Measurements from ENCODE around the gene ZSCAN5A.
"Not testable (repeated sequence)": the region's sequence is repeated elsewhere in the genome, so short reads cannot be mapped to it uniquely, and the experiment has no call there.

Gene ZSCAN5A, protein sequence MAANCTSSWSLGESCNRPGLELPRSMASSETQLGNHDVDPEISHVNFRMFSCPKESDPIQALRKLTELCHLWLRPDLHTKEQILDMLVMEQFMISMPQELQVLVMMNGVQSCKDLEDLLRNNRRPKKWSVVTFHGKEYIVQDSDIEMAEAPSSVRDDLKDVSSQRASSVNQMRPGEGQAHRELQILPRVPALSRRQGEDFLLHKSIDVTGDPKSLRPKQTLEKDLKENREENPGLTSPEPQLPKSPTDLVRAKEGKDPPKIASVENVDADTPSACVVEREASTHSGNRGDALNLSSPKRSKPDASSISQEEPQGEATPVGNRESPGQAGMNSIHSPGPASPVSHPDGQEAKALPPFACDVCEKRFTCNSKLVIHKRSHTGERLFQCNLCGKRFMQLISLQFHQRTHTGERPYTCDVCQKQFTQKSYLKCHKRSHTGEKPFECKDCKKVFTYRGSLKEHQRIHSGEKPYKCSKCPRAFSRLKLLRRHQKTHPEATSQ

DNA sequence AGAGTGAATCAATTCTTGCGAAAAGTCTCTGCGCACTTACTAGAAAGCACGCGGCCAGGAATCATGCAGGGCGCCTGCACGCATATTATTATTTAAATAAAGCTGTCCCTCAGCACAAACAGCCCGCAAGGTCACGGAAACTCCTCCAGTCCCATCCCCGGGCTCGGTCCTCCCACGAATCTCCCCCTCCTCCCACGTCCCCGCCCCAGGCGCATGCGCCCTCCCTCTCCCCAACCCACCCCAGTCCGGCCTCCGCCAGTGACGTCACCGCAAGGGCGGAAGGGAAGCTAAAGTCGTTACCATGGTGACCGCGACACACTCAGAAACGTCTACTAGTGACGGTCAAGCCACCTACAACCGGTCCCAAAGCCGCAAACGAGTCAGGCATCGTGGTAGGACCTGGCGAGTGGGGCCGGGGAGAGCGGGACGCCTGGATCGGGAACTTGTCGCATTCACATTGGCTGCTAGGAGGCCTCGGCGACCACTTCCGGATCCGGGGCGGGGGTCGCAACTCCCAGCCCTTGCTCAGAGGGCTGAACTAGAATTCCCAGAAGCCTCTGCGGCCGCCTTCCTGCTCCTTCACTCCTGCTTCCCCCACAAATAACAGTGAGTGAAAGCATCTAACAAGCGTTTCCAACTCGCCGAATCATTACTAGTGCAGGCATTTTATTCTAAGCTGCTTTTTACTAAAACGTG lies at the start of gene ZSCAN5A:
ZSCAN5A (minus strand) TSS at position 459 of the 696 bp plus-strand sequence. CDS start 89,793 bp downstream, outside the sequence.
- Histone ChIP-seq H3K9me3 (ENCODE audit: control insufficient read depth, insufficient read depth, low read length) (no peaks in the 10 kb centered on the region), H3K4me3 (ENCODE audit: low read length) (peak within 1 kb of the TSS; percentile 99; the same call in 1 of the 2 replicates), H3K27me3 (ENCODE audit: control insufficient read depth, insufficient read depth, low read length) (no peaks in the 10 kb centered on the region), H3K36me3 (ENCODE audit: control insufficient read depth, insufficient read depth, low read length) (no peaks in the 10 kb centered on the region), H3K4me1 (ENCODE audit: control insufficient read depth, insufficient read depth, low read length) (no peaks in the 10 kb centered on the region; the same call in 1 of the 2 replicates), H3K27ac (ENCODE audit: low read length) (no peak within 1 kb of the TSS)
- WGBS (ENCODE audit: insufficient coverage, insufficient read length) = no CpG with 5 or more reads among the region's 47 CpGs
- DNase-seq (ENCODE audit: low read depth, low spot score) = peak; percentile 82

DNA sequence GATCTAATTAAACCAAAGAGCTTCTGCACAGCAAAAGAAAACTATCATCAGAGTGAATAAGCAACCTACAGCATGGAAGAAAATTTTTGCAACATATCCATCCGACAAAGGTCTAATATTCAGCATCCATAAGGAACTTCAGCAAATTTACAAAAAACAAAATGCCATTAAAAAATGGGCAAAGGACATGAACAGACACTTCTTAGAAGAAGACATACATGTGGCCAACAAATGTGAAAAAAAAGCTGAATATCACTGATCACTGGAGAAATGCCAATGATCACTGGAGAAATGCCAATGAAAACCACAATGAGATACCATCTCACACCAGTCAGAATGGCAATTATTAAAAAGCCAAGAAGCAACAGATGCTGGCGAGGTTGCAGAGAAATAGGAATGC lies 46.2 kb upstream of the ZSCAN5A start:
- DNase-seq (ENCODE audit: low read depth, low spot score) = no peak
- H3K9me3 ChIP-seq (ENCODE audit: control insufficient read depth, insufficient read depth, low read length) = no peaks in the 10 kb centered on the region
- no peaks in the 10 kb centered on the region for H3K27me3 ChIP-seq (ENCODE audit: control insufficient read depth, insufficient read depth, low read length)
- H3K4me1 ChIP-seq (ENCODE audit: control insufficient read depth, insufficient read depth, low read length) = no peaks in the 10 kb centered on the region
- no CpG with 5 or more reads among the region's 2 CpGs for WGBS (ENCODE audit: insufficient coverage, insufficient read length)
- H3K4me3 ChIP-seq (ENCODE audit: low read length) = no peak overlapping the region
- H3K36me3 ChIP-seq (ENCODE audit: control insufficient read depth, insufficient read depth, low read length) = no peaks in the 10 kb centered on the region
- H3K27ac ChIP-seq (ENCODE audit: low read length) = no peak overlapping the region

DNA sequence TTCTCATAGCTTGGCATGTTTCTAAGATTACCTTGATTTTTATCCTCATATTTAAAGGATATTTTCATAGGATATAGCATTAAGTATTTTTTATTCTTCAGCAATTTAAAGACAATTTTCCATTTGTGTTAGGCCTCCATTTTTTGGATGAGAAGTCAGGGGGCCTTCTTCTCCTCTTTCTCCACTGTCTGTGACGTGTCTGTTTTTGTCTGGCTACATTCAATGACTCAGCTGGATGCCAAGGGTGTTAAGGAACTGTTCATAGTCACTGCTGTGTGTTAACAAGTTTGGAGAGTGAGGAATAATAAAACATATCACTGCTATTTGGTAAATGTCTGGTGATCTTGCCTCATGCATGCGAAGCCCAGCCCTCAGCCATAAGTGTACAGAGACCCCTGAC lies 42.3 kb upstream of the ZSCAN5A start:
- DNase-seq (ENCODE audit: low read depth, low spot score) = no peak
- Histone ChIP-seq H3K27me3 (ENCODE audit: control insufficient read depth, insufficient read depth, low read length) (no peaks in the 10 kb centered on the region), H3K36me3 (ENCODE audit: control insufficient read depth, insufficient read depth, low read length) (no peaks in the 10 kb centered on the region), H3K4me1 (ENCODE audit: control insufficient read depth, insufficient read depth, low read length) (no peaks in the 10 kb centered on the region), H3K4me3 (ENCODE audit: low read length) (no peak overlapping the region), H3K9me3 (ENCODE audit: control insufficient read depth, insufficient read depth, low read length) (no peaks in the 10 kb centered on the region), H3K27ac (ENCODE audit: low read length) (no peak overlapping the region)
- WGBS (ENCODE audit: insufficient coverage, insufficient read length) = no CpG with 5 or more reads among the region's 2 CpGs

GRCh38 chr19:56355517-56355916 lies 40.9 kb upstream of the ZSCAN5A start:
- no peak for DNase-seq (ENCODE audit: low read depth, low spot score)
- Histone ChIP-seq H3K9me3 (ENCODE audit: control insufficient read depth, insufficient read depth, low read length) (no peaks in the 10 kb centered on the region), H3K36me3 (ENCODE audit: control insufficient read depth, insufficient read depth, low read length) (no peaks in the 10 kb centered on the region), H3K27ac (ENCODE audit: low read length) (no peak overlapping the region), H3K27me3 (ENCODE audit: control insufficient read depth, insufficient read depth, low read length) (no peaks in the 10 kb centered on the region), H3K4me1 (ENCODE audit: control insufficient read depth, insufficient read depth, low read length) (no peaks in the 10 kb centered on the region), H3K4me3 (ENCODE audit: low read length) (no peak overlapping the region)
- no CpG with 5 or more reads among the region's 1 CpG for WGBS (ENCODE audit: insufficient coverage, insufficient read length)

DNA sequence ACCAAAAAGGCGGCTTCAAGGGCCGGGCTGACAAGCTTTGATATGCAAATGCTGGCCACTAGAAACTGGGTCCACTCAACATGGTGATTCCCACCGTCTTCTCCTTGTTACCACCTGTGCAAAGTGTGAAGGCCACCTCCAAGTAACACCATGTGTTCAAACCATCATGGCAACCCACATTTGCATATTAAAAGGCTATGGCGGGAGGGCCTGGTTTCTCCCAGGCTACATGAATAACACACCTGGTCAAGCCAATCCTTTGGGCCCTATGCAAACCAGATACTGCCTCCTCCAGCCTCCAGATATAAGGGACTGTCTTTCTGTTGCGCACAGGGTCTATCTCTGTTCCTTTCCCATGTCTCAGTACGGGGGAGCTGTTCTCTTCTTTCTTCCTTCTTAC lies 36.6 kb upstream of the ZSCAN5A start:
- no peak overlapping the region for H3K4me3 ChIP-seq (ENCODE audit: low read length)
- no peaks in the 10 kb centered on the region for H3K27me3 ChIP-seq (ENCODE audit: control insufficient read depth, insufficient read depth, low read length)
- no peak for DNase-seq (ENCODE audit: low read depth, low spot score)
- H3K9me3 ChIP-seq (ENCODE audit: control insufficient read depth, insufficient read depth, low read length) = no peaks in the 10 kb centered on the region
- WGBS (ENCODE audit: insufficient coverage, insufficient read length) = no CpG with 5 or more reads among the region's 6 CpGs
- no peaks in the 10 kb centered on the region for H3K4me1 ChIP-seq (ENCODE audit: control insufficient read depth, insufficient read depth, low read length)
- no peak overlapping the region for H3K27ac ChIP-seq (ENCODE audit: low read length)
- no peaks in the 10 kb centered on the region for H3K36me3 ChIP-seq (ENCODE audit: control insufficient read depth, insufficient read depth, low read length)

DNA sequence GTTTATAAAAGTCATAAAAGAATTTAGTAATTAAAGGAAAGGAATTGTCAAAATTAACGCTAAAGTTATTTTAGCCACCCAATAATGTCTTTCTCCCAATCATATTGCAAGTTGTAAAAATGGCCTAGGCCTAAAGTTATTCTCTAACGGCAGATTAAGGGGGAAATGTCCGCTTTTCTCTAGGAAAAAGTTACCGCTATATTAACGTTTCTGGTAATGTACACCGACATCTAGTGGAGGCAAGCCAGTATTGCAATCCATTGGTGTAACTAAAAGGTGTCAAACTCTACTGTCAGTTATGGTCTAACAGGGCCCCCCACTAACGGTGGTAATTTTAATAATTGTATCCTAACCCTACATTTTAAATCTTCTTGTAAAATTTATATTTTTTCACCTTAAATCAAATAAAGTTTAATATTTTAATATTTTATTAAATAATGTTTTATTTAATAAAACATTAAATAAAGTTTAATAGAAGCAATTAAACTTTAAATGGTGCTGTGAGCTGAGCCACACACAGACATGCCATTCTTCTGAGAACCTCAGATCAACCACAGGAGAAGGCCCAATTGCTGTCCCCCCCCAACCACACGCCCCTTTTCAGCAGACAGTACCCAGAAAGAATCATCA lies 35.9 kb upstream of the ZSCAN5A start:
- peak; percentile 16 for DNase-seq (ENCODE audit: low read depth, low spot score)

GRCh38 chr19:56348289-56348877 lies 33.7 kb upstream of the ZSCAN5A start:
- WGBS (ENCODE audit: insufficient coverage, insufficient read length) = no CpG with 5 or more reads among the region's 5 CpGs
- Histone ChIP-seq H3K4me3 (ENCODE audit: low read length) (no peak overlapping the region), H3K36me3 (ENCODE audit: control insufficient read depth, insufficient read depth, low read length) (no peaks in the 10 kb centered on the region), H3K4me1 (ENCODE audit: control insufficient read depth, insufficient read depth, low read length) (no peaks in the 10 kb centered on the region), H3K9me3 (ENCODE audit: control insufficient read depth, insufficient read depth, low read length) (no peaks in the 10 kb centered on the region), H3K27me3 (ENCODE audit: control insufficient read depth, insufficient read depth, low read length) (no peaks in the 10 kb centered on the region), H3K27ac (ENCODE audit: low read length) (no peak overlapping the region)
- no peak for DNase-seq (ENCODE audit: low read depth, low spot score)

More for the DNA sequence above, 35.9 kb upstream of the ZSCAN5A start:
- H3K27ac ChIP-seq (ENCODE audit: low read length) = no peak overlapping the region
- no CpG with 5 or more reads among the region's 8 CpGs for WGBS (ENCODE audit: insufficient coverage, insufficient read length)
- H3K4me1 ChIP-seq (ENCODE audit: control insufficient read depth, insufficient read depth, low read length) = no peaks in the 10 kb centered on the region
- H3K9me3 ChIP-seq (ENCODE audit: control insufficient read depth, insufficient read depth, low read length) = no peaks in the 10 kb centered on the region
- no peaks in the 10 kb centered on the region for H3K36me3 ChIP-seq (ENCODE audit: control insufficient read depth, insufficient read depth, low read length)
- H3K4me3 ChIP-seq (ENCODE audit: low read length) = no peak overlapping the region
- no peaks in the 10 kb centered on the region for H3K27me3 ChIP-seq (ENCODE audit: control insufficient read depth, insufficient read depth, low read length)

DNA sequence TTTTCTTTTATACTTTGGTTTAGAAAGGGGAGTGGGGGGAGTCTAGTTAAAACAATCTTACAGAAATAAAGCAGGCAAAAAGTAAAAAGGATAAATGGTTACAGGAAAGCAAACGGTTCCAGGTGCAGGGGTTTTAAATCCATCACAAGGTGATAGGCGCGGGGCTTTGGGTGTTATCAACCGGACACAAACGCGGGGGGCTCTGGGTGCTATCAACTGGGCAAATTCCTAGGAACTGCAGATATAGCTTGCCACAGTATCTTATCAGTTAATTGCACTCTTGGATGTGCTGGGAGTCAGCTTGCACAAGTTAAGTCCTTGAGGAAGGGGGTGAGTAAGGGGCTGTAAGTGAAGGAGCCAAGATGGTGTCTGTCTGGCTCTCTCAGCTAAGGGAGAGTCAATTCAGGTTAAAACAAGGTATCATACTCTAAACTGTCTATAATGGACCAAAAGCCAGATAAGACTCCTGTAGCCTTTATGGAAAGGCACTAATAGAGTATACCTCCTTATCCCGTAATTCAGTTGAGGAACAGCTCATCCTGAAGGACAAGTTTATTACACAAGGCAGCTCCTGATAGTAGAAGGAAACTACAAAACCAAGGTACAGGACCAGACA lies 32.6 kb upstream of the ZSCAN5A start:
- Histone ChIP-seq H3K36me3 (ENCODE audit: control insufficient read depth, insufficient read depth, low read length) (no peaks in the 10 kb centered on the region), H3K27ac (ENCODE audit: low read length) (no peak overlapping the region), H3K4me1 (ENCODE audit: control insufficient read depth, insufficient read depth, low read length) (no peaks in the 10 kb centered on the region), H3K27me3 (ENCODE audit: control insufficient read depth, insufficient read depth, low read length) (no peaks in the 10 kb centered on the region), H3K9me3 (ENCODE audit: control insufficient read depth, insufficient read depth, low read length) (no peaks in the 10 kb centered on the region), H3K4me3 (ENCODE audit: low read length) (no peak overlapping the region)
- no peak for DNase-seq (ENCODE audit: low read depth, low spot score)
- no CpG with 5 or more reads among the region's 7 CpGs for WGBS (ENCODE audit: insufficient coverage, insufficient read length)

- Histone ChIP-seq H3K27me3 (ENCODE audit: control insufficient read depth, insufficient read depth, low read length) (no peaks in the 10 kb centered on the region), H3K9me3 (ENCODE audit: control insufficient read depth, insufficient read depth, low read length) (peaks cover 7% of the 10 kb centered on the region), H3K27ac (ENCODE audit: low read length) (no peak overlapping the region), H3K4me1 (ENCODE audit: control insufficient read depth, insufficient read depth, low read length) (no peaks in the 10 kb centered on the region), H3K4me3 (ENCODE audit: low read length) (no peak overlapping the region), H3K36me3 (ENCODE audit: control insufficient read depth, insufficient read depth, low read length) (no peaks in the 10 kb centered on the region)
- DNase-seq (ENCODE audit: low read depth, low spot score) = no peak
Measured at GRCh38 chr19:56341948-56342347, 27.3 kb upstream of the ZSCAN5A start.

GRCh38 chr19:56339031-56339430 lies 24.4 kb upstream of the ZSCAN5A start:
- not testable (repeated sequence) for H3K27ac ChIP-seq (ENCODE audit: low read length); H3K4me3 ChIP-seq (ENCODE audit: low read length); H3K9me3 ChIP-seq (ENCODE audit: control insufficient read depth, insufficient read depth, low read length); DNase-seq (ENCODE audit: low read depth, low spot score); H3K36me3 ChIP-seq (ENCODE audit: control insufficient read depth, insufficient read depth, low read length); H3K27me3 ChIP-seq (ENCODE audit: control insufficient read depth, insufficient read depth, low read length); H3K4me1 ChIP-seq (ENCODE audit: control insufficient read depth, insufficient read depth, low read length)
- no CpG with 5 or more reads among the region's 10 CpGs for WGBS (ENCODE audit: insufficient coverage, insufficient read length)
